ENCODE data around the gene ZBTB20. TPM values are rescaled to one million over a fixed set of nuclear protein-coding genes. Genes with fewer than 3 reads are reported as not detected.

The ZBTB20 gene
- total RNA-seq, 4 donors from 2014 or later, result 148 to 242 (median 188) TPM

DNA sequence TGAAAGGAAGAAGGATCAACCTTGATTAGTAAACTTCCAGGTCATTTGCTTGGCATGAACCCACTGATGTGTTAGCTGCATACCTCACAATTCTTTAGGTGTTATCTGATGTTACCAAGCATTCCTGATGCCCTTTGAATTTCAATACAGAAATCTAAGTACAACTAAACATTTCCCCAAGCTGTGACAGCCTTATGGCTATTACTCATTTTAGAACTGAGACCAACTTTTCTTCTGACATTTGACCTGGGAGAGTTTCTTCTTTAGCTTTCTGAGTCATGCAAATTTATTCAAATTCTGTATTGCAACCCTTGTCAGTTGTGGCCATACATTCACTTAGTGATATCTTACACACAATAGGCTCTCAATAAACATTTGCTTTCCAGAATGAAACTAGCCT is 729.0 kb downstream of the ZBTB20 start:
- TF ChIP-seq, protein P1, sequence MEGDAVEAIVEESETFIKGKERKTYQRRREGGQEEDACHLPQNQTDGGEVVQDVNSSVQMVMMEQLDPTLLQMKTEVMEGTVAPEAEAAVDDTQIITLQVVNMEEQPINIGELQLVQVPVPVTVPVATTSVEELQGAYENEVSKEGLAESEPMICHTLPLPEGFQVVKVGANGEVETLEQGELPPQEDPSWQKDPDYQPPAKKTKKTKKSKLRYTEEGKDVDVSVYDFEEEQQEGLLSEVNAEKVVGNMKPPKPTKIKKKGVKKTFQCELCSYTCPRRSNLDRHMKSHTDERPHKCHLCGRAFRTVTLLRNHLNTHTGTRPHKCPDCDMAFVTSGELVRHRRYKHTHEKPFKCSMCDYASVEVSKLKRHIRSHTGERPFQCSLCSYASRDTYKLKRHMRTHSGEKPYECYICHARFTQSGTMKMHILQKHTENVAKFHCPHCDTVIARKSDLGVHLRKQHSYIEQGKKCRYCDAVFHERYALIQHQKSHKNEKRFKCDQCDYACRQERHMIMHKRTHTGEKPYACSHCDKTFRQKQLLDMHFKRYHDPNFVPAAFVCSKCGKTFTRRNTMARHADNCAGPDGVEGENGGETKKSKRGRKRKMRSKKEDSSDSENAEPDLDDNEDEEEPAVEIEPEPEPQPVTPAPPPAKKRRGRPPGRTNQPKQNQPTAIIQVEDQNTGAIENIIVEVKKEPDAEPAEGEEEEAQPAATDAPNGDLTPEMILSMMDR (IDR thresholded peaks at IDR 0.05), result no peak
- no peak for TF ChIP-seq POLR2A (IDR thresholded peaks at IDR 0.05)
- DNase-seq, result no peak
- intact Hi-C loops (cut with DNase I), result no loop called here
- Histone ChIP-seq H3K36me3 (no peaks in the 10 kb centered on the region), H3K4me1 (peaks cover 19 to 22% of the 10 kb centered on the region in 2 donors), H3K4me3 (replicated peaks in 1 of 3) (no peak overlapping the region), H3K27ac (peak overlapping the region; percentile 36 to 72 (median 64)), H3K9me3 (no peaks in the 10 kb centered on the region), H3K27me3 (no peaks in the 10 kb centered on the region)

DNA sequence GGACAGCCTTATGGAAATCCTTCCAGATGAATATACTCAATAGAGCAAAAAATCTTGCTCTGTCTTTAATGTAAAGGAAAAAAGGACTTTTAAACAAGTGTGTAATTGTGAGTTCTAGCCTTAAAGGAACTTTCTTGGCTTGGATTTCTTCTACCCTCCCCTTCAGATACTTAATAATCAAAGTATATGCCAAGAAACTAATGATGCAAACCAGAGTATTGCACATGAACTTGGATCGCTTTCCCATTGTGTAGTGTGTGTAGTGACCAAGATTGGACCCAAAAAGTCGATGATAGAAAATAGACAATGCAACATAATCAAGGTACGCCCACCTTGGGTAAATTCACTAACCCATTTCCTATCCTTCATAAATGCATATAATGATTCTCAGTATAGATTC is 729.4 kb downstream of the ZBTB20 start:
- WGBS, 2 donors, result 59 to 70% methylated on average over 3 of the region's 3 CpGs
- no peaks in the 10 kb centered on the region for H3K9me3 ChIP-seq
- DNase-seq, result no peak
- H3K27ac ChIP-seq, result peak overlapping the region in 2 of 3 donors; percentile 64 to 72
- H3K4me3 ChIP-seq (replicated peaks in 1 of 3), result no peak overlapping the region
- TF ChIP-seq, protein P1 (IDR thresholded peaks at IDR 0.05), result no peak
- no peak for TF ChIP-seq POLR2A (IDR thresholded peaks at IDR 0.05)
- H3K4me1 ChIP-seq, result peaks cover 19 to 24% of the 10 kb centered on the region in 2 donors
- no peaks in the 10 kb centered on the region for H3K36me3 ChIP-seq
- H3K27me3 ChIP-seq, result no peaks in the 10 kb centered on the region
- intact Hi-C loops (cut with DNase I), result no loop called here

DNA sequence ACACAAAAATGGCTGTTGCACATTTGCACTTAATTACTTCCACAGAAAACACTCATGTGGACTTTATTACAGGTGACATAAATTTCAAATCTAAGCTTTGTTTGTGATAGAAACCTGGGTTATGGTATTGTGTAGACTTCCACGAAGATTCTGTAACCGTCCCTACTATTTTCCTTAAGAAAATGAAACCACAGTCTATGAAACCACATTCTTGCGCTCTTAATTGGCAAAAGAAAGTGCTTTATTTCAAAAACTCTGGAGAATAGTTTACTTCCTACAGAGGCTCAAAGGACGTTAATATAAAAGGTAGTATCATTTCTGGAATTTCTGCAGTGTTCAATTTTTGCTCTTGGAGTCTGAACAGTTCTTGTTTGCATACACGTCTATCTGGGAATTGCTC is 729.8 kb downstream of the ZBTB20 start:
- intact Hi-C loops (cut with DNase I), result no loop called here
- no peaks in the 10 kb centered on the region for H3K36me3 ChIP-seq
- TF ChIP-seq, protein P1 (IDR thresholded peaks at IDR 0.05), result no peak
- no peak for TF ChIP-seq POLR2A (IDR thresholded peaks at IDR 0.05)

DNA sequence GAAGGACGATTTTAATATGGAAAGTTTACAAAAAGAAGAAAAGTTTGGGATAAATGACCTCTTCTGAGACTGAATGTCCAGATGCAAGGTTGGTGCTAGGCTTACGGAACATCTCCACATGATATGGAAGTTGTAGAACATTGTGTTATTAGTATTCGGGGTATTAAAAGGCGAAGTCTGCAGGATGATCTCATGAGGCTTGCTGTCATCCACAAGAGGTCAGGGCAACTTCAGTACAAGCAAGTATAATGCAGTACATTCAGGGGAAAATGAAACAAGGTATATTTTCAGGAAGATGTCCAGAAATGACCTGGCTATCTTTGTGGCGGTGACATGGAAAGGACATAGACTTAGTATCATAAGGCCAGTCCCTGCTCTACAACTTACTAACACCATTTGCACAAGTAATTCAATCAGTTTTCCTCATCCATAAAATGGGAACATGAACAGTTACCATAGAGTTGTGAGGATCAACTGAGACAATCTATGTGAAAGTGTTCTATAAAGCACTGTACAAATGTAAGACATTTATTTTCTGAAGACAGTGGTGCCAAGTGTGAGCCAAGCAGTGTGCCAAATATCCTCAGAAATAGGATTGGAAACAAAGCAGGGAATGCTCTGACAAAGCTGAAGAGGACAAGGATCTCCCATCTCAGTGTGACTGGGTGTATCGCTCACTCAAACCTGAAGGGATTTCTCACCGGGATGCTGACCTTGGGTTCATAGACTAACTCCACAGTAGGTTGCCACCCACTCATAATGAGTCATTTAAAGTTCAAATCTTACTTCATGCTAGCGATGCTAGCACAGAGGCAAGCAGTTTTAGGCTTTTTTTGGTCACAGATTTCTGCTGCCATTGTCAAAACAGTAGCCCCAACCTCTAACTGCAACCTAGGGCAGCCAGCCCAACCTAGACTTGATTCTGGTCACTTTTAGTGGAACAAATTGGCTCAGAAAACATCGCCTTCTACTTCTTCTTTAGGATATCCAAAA is 735.0 kb downstream of the ZBTB20 start:
- H3K9me3 ChIP-seq, result no peaks in the 10 kb centered on the region
- TF ChIP-seq POLR2A (IDR thresholded peaks at IDR 0.05), result no peak
- TF ChIP-seq, protein P1 (IDR thresholded peaks at IDR 0.05), result no peak
- H3K36me3 ChIP-seq, result no peaks in the 10 kb centered on the region
- H3K27ac ChIP-seq, result peak overlapping the region in 1 of 3 donors; percentile 24
- no peaks in the 10 kb centered on the region for H3K27me3 ChIP-seq
- WGBS, 2 donors, result 71 to 77% methylated on average over 9 of the region's 9 CpGs
- H3K4me1 ChIP-seq, result peaks cover 28 to 44% of the 10 kb centered on the region in 2 donors
- DNase-seq, result no peak
- H3K4me3 ChIP-seq (replicated peaks in 1 of 3), result no peak overlapping the region
- intact Hi-C loops (cut with DNase I), result no loop called here

More for the DNA sequence above, 729.8 kb downstream of the ZBTB20 start:
- Histone ChIP-seq H3K4me3 (replicated peaks in 1 of 3) (no peak overlapping the region), H3K4me1 (peaks cover 19 to 28% of the 10 kb centered on the region in 2 donors), H3K27ac (peak overlapping the region in 2 of 3 donors; percentile 64 to 72), H3K27me3 (no peaks in the 10 kb centered on the region), H3K9me3 (no peaks in the 10 kb centered on the region)
- 64 to 76% methylated on average over 5 of the region's 5 CpGs for WGBS, 2 donors
- DNase-seq, result no peak

DNA sequence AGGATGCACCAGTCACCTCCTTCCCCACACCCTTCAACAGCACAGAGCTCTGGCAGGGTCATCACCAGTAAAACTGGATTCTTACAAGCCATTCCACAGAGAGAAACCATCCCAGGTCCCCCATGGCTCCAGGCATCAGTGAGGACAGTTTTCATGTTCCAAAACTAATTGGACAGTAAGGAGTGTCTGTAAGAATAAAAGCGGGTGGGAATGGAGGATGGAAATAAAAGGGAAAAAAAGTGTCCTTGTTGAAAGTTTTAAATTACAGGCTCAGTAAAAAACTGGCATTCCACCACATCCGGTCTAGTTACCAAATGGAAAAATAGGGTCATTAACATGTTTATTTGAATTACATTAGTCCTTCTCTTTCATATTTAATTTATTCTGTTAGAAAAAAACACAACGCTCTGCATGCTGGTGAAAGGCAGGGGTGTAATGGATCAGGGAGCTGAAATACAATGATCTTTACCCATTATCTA is 735.9 kb downstream of the ZBTB20 start:
- Histone ChIP-seq H3K4me1 (peaks cover 34 to 52% of the 10 kb centered on the region in 2 donors), H3K9me3 (no peaks in the 10 kb centered on the region), H3K27me3 (no peaks in the 10 kb centered on the region), H3K36me3 (no peaks in the 10 kb centered on the region), H3K4me3 (replicated peaks in 1 of 3) (no peak overlapping the region), H3K27ac (peak overlapping the region in 2 of 3 donors; percentile 81 to 89)
- 76 to 77% methylated on average over 3 of the region's 3 CpGs for WGBS, 2 donors
- intact Hi-C loops (cut with DNase I), result no loop called here
- TF ChIP-seq, protein P1 (IDR thresholded peaks at IDR 0.05), result no peak
- TF ChIP-seq POLR2A (IDR thresholded peaks at IDR 0.05), result no peak
- DNase-seq, result no peak

All from thyroid gland (tissue), 4 donors.